A549 (cell line): Measurements from ENCODE around the gene UVRAG.

ENCODE experiments used
- CBX2 ChIP-seq: fragments of 200-600 bp; sonication (generic); IDR thresholded peaks from 2 replicates; pipeline ENCODE4 v1.6.1; 2016; ENCODE audit warnings: low read depth, mild to moderate bottlenecking, borderline replicate concordance
- CBX8 ChIP-seq: fragments of 200-600 bp; sonication (generic); IDR thresholded peaks from 2 replicates; pipeline ENCODE4 v1.6.1; 2016
- CTCF ChIP-seq: fragments of >200 bp; sonication (Bioruptor Twin); formaldehyde crosslinking; IDR thresholded peaks from 3 replicates; pipeline ENCODE4 v1.5.1; 2016
- EHMT2 ChIP-seq: fragments of 200-600 bp; sonication (generic); IDR thresholded peaks from 2 replicates; pipeline ENCODE4 v1.6.1; 2016; ENCODE audit warnings: antibody characterized with exemption, low read depth, mild to moderate bottlenecking, moderate library complexity
- JUN ChIP-seq, 2 experiments: fragments of >200 bp; sonication (Bioruptor Twin); formaldehyde crosslinking; IDR thresholded peaks; 2 replicates in 1 of 2; 3 replicates in 1 of 2; pipeline ENCODE4 v1.6.1; 2016 to 2017
- PHF8 ChIP-seq: fragments of 200-600 bp; sonication (generic); IDR thresholded peaks from 2 replicates; pipeline ENCODE4 v1.6.1; 2016; ENCODE audit warnings: low read depth, mild to moderate bottlenecking, antibody characterized with exemption, moderate library complexity, borderline replicate concordance
- POLR2A ChIP-seq: IDR thresholded peaks from 2 replicates; pipeline ENCODE4 v1.6.1; 2012; ENCODE audit warnings: mild to moderate bottlenecking, low read length
- POLR2AphosphoS2 ChIP-seq: conservative IDR thresholded peaks from 2 replicates; pipeline ENCODE4 v1.6.1; 2012; ENCODE audit warnings: low read length, improper control_type of control experiment, inconsistent platforms
- RAD21 ChIP-seq, 2 experiments: fragments of >200 bp in 1 of 2; sonication (Bioruptor Twin) in 1 of 2; formaldehyde crosslinking in 1 of 2; IDR thresholded peaks in 1 of 2; conservative IDR thresholded peaks in 1 of 2; 2 replicates in 1 of 2; 3 replicates in 1 of 2; pipeline ENCODE4 v1.6.1; 2012 to 2018; ENCODE audit warnings: inconsistent platforms in 1 of 2
- RCOR1 ChIP-seq: fragments of 150-350 bp; IDR thresholded peaks from 2 replicates; pipeline ENCODE4 v1.6.1; 2014; ENCODE audit warnings: antibody characterized with exemption, low read length, low read depth
- REST ChIP-seq: fragments of 200-600 bp; sonication (generic); IDR thresholded peaks from 2 replicates; pipeline ENCODE4 v1.6.1; 2016; ENCODE audit warnings: antibody characterized with exemption, mild to moderate bottlenecking, moderate library complexity
- SREBF2 ChIP-seq: fragments of 450-650 bp; IDR thresholded peaks from 2 replicates; pipeline ENCODE4 v1.6.1; 2014; ENCODE audit warnings: mild to moderate bottlenecking, moderate library complexity
- USF2 ChIP-seq: fragments of 450-650 bp; IDR thresholded peaks from 2 replicates; pipeline ENCODE4 v1.6.1; 2014; ENCODE audit warnings: antibody characterized with exemption

GRCh38 chr11:75873417-75874221 lies 58.6 kb downstream of the UVRAG start:
- TF ChIP-seq CTCF: no peak
- TF ChIP-seq POLR2A: no peak
- TF ChIP-seq CBX8: no peak
- TF ChIP-seq POLR2AphosphoS2: no peak
- no peak for TF ChIP-seq USF2
- TF ChIP-seq EHMT2: no peak
- no peak for TF ChIP-seq PHF8
- no peak for TF ChIP-seq REST
- TF ChIP-seq CBX2: no peak
- no peak for TF ChIP-seq SREBF2
- no peak for TF ChIP-seq RCOR1
- TF ChIP-seq RAD21 (conservative IDR thresholded peaks at IDR 0.05 in 1 of 2, IDR thresholded peaks at IDR 0.05 in 1 of 2): no peak
- TF ChIP-seq JUN (IDR thresholded peaks at IDR 0.05): no peak
